GM18868 (cell line): ENCODE results near the gene EDA2R.

Source experiments
- ATAC-seq: cut with Tn5 transposase; IDR thresholded peaks from one replicate; pipeline ENCODE4 v1.9.1; 2021; ENCODE audit warnings: mild to moderate bottlenecking, moderate library complexity; ENCODE audit not compliant: unreplicated experiment

Gene EDA2R

DNA sequence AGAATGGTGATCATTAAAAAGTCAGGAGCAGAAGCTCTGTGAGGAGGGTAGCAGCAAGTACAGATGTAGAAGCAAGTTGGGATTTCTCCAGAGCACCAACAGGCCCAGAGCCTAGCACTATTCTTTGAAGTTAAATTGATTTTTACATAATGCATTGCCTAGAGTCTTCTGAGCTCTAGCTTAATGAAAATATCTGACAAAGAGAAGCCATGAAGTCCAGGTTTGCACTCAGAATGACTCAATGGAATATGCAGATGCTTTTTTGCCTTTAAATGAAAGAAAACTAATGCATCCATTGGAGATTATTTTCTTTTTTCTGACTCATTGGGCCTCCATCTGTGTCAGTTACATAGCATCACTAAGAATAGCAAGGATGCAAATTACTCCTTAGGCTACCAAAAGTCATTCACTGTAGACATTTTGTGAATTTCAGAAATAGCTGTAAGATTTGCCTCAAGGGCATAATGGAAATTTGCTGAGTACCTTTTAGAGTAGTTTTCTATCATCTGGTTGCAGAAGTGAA is 91.0 kb downstream of the EDA2R start:
- ATAC-seq: no peak
